Peyer's patch (tissue), 4 donors: ENCODE results near the gene UBR7. TPM values are rescaled to one million over a fixed set of nuclear protein-coding genes. Genes with fewer than 3 reads are reported as not detected.

Experiments used
- DNase-seq, 3 donors: peaks; one replicate each; pipeline ENCODE4 v3.0.0-alpha.2; 2017 to 2019
- H3K27ac ChIP-seq, 4 donors: fragments of 200-600 bp; sonication (generic); one replicate each; pipeline ENCODE4 v1.5.1; 2016 to 2019
- H3K27me3 ChIP-seq, 2 donors: fragments of 200-600 bp; sonication (generic); one replicate each; pipeline ENCODE4 v1.5.1; 2019
- H3K36me3 ChIP-seq, 3 donors: fragments of 200-600 bp; sonication (generic); one replicate each; pipeline ENCODE4 v1.5.1; 2016 to 2019
- H3K4me1 ChIP-seq, 4 donors: fragments of 200-600 bp; sonication (generic); one replicate each; pipeline ENCODE4 v1.5.1; 2016 to 2019
- H3K4me3 ChIP-seq, 4 donors: fragments of 200-600 bp; sonication (generic); 1 replicate in 3 of 4; 2 replicates in 1 of 4; pipeline ENCODE4 v1.5.1; 2016 to 2019; ENCODE audit warnings: mild to moderate bottlenecking in 1 of 4
- H3K9me3 ChIP-seq, 4 donors: fragments of 200-600 bp; sonication (generic); one replicate each; pipeline ENCODE4 v1.5.1; 2016 to 2019; ENCODE audit warnings: mild to moderate bottlenecking in 1 of 4
- CTCF ChIP-seq, 6 experiments: fragments of 450-650 bp in 4 of 6; fragments of 200-600 bp in 2 of 6; sonication (generic) in 1 of 6; IDR thresholded peaks; one replicate each; pipeline ENCODE4 v1.5.1; 2017 to 2019; ENCODE audit warnings: antibody characterized with exemption in 6 of 6, mild to moderate bottlenecking in 3 of 6, moderate library complexity in 1 of 6
- POLR2A ChIP-seq, 2 donors: fragments of 450-650 bp; IDR thresholded peaks; one replicate each; pipeline ENCODE4 v1.5.1; 2017; ENCODE audit warnings: antibody characterized with exemption in 2 of 2, mild to moderate bottlenecking in 2 of 2, moderate library complexity in 2 of 2
- total RNA-seq, 4 donors: library from RNA; depleted of rRNA; stranded (reverse); fragments of >200 nt; gene quantifications; one replicate each; pipeline ENCODE4 v1.1.0, GENCODE V29; 2016

The UBR7 gene
- total RNA-seq, 4 donors from 2014 or later = 13.7 to 20.2 (median 15.8) TPM

- Histone ChIP-seq H3K4me3 (no peak overlapping the region), H3K36me3 (peaks cover 0 to 26% (median 0%) of the 10 kb centered on the region in 3 donors), H3K27me3 (no peaks in the 10 kb centered on the region), H3K27ac (no peak overlapping the region), H3K4me1 (no peaks in the 10 kb centered on the region), H3K9me3 (no peaks in the 10 kb centered on the region)
- DNase-seq = no peak
- no peak for TF ChIP-seq POLR2A (IDR thresholded peaks at IDR 0.05)
- TF ChIP-seq CTCF (IDR thresholded peaks at IDR 0.05) = no peak
Measured at GRCh38 chr14:93266127-93266526, 59.1 kb downstream of the UBR7 start.

GRCh38 chr14:93267149-93267711 lies 60.2 kb downstream of the UBR7 start:
- Histone ChIP-seq H3K4me3 (no peak overlapping the region), H3K9me3 (no peaks in the 10 kb centered on the region), H3K27me3 (no peaks in the 10 kb centered on the region), H3K4me1 (no peaks in the 10 kb centered on the region), H3K36me3 (peaks cover 0 to 19% (median 0%) of the 10 kb centered on the region in 3 donors), H3K27ac (no peak overlapping the region)
- TF ChIP-seq CTCF (IDR thresholded peaks at IDR 0.05) = no peak
- TF ChIP-seq POLR2A (IDR thresholded peaks at IDR 0.05) = no peak
- DNase-seq = no peak

GRCh38 chr14:93268406-93268805 lies 61.4 kb downstream of the UBR7 start:
- no peaks in the 10 kb centered on the region for H3K9me3 ChIP-seq
- no peak for TF ChIP-seq POLR2A (IDR thresholded peaks at IDR 0.05)
- TF ChIP-seq CTCF (IDR thresholded peaks at IDR 0.05) = no peak
- no peak for DNase-seq
- peaks cover 0 to 7% (median 0%) of the 10 kb centered on the region in 3 donors for H3K36me3 ChIP-seq
- H3K27ac ChIP-seq = no peak overlapping the region
- H3K4me1 ChIP-seq = no peaks in the 10 kb centered on the region
- H3K4me3 ChIP-seq = no peak overlapping the region
- no peaks in the 10 kb centered on the region for H3K27me3 ChIP-seq

GRCh38 chr14:93269341-93270068 lies 62.4 kb downstream of the UBR7 start:
- no peaks in the 10 kb centered on the region for H3K4me1 ChIP-seq
- H3K27me3 ChIP-seq = no peaks in the 10 kb centered on the region
- no peak overlapping the region for H3K4me3 ChIP-seq
- TF ChIP-seq CTCF (IDR thresholded peaks at IDR 0.05) = no peak
- no peak for TF ChIP-seq POLR2A (IDR thresholded peaks at IDR 0.05)
- DNase-seq = no peak
- no peaks in the 10 kb centered on the region for H3K9me3 ChIP-seq
- no peak overlapping the region for H3K27ac ChIP-seq
- no peaks in the 10 kb centered on the region for H3K36me3 ChIP-seq

- Histone ChIP-seq H3K4me1 (no peaks in the 10 kb centered on the region), H3K36me3 (no peaks in the 10 kb centered on the region), H3K27ac (no peak overlapping the region), H3K27me3 (no peaks in the 10 kb centered on the region), H3K9me3 (no peaks in the 10 kb centered on the region), H3K4me3 (no peak overlapping the region)
- no peak for DNase-seq
- TF ChIP-seq POLR2A (IDR thresholded peaks at IDR 0.05) (no peak), CTCF (IDR thresholded peaks at IDR 0.05) (no peak)
Measured at GRCh38 chr14:93271111-93271510, 64.1 kb downstream of the UBR7 start.
